Activated CD8-positive, alpha-beta memory T cell treated with anti-CD3 and anti-CD28 coated beads for 48 hours (primary cell): ENCODE results near the gene NTMT1.

Experiments
- DNase-seq, 3 experiments: peaks; one replicate each; pipeline ENCODE4 v3.0.0-alpha.2; 2020; ENCODE audit warnings: low read depth in 2 of 3, low spot score in 2 of 3

Gene NTMT1

DNA sequence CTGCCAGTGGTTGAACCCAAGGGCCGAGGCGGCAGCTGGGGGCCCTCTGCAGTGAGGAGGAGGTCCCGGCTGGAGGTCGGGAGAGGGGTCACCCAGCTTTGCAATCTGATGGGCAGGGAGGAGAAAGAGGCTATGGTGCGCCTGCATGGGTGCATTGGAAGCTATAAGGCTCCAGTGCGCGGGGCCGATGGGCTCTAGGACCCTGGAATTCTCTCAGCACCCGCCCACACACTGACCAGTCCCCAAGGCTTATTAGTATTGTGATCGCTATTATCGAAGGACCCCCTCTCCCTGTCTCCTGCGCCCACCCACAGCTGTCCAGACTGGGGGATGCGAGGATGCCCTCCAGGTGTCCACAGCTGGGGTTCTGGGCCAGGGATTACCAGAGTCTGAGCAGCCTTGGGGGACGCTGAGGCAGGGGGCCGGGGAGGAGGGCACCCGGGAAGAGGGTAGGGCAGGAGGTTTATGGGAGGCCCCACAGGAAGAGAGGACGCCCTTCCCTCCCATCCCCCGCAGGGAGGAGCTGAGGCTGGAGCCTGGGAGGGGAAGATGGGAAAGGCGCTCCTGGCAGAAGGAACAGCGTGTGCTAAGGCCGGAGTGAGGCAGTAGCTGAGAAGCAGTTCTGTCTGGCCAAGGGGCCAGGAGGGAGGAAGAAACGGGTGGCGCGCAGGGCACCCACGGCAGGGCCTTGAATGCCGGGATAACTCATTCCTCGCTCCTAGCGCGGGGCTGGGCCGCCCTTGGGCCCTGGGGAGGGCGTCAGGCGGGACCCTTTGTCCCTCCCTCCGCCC lies 29.2 kb upstream of the NTMT1 start:
- DNase-seq: no peak

DNA sequence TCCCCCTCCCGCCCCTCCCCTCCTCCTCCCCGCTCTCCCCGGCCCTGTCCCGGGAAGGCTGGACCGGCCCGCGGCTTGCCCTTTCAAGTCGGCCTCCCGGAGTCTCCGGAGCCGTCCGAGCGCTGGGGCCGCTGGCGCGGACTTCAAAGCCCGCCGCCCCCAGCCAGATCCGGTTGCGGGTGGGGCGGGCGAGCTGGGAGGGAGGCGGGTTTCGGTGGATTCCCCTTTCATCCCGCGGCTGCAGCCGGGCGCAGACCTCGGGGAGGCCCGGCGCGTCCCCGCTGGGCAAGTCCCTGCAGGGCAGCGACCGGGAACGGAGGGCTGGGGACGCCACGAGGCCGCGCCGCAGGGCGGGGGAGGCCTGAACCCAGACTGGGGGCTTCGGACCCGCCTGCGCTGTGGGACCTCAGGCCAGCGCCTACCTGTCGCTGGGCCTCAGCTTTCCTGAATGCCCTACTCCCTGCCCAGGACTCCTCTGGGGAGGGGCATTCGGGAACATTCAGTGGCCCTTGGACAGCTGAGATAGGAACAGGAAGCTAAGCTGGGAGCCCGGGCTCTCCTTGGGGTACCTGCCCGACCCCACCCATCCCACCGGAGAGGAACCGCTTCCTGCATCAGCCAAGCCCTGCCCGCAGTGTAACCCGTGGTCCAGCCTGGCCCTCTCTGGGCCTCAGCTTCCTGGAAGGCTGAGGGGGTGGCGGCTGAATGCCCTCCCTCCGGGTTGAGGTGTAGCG lies 28.4 kb upstream of the NTMT1 start:
- no peak for DNase-seq

DNA sequence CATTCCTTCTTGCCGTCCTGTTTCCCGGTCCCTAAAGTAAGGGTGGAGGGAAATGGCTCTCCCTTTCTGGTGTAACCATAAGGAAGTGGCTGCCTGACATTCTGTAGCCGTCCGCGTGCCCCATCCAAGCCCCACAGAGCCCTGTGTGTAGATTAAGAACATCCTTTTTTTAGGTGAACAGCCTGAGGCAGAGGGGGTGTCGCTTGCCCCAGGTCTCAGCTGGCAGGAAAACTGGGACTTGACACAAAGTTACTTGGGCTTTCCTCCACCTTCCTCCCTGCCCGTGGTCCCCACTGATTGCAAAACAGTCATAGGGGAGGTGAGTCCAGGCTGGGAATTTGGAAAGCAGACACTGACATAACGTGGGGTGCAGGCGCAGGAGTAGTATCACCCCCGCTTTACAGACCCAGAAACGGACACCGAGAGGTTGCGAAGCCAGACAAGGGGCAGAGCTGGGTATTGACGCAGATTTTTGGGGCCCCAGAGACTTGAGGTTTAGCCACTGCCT lies 27.8 kb upstream of the NTMT1 start:
- no peak for DNase-seq

DNA sequence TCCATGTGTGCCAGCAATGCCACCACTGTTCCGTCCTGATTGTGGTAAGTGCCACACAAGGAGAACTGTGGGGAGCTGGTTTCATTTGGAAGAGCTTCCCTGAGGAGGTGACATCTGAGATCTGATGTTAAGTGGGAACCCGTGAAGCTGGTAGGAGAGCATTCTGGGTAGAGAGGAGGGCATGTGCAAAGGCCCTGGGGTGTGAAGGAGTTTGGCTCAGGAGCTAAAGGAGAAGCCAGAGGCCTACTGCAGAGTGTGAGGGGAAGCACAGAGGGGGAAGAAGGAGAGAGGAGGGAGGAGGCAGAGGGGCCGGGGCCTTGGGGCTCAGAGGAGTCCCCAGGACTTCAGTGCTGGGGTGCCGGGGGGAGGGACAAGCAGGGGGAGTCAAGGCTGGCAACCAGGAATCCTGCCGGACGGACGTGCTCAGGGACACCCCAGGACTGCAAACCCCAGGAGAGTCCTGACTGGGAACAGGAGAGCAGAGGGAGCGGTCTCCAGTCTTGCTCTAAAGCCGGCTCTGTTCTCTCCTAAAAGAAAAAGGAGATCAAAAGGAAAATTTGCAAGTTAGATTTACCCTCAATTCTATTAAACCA lies 24.8 kb upstream of the NTMT1 start:
- no peak for DNase-seq

DNA sequence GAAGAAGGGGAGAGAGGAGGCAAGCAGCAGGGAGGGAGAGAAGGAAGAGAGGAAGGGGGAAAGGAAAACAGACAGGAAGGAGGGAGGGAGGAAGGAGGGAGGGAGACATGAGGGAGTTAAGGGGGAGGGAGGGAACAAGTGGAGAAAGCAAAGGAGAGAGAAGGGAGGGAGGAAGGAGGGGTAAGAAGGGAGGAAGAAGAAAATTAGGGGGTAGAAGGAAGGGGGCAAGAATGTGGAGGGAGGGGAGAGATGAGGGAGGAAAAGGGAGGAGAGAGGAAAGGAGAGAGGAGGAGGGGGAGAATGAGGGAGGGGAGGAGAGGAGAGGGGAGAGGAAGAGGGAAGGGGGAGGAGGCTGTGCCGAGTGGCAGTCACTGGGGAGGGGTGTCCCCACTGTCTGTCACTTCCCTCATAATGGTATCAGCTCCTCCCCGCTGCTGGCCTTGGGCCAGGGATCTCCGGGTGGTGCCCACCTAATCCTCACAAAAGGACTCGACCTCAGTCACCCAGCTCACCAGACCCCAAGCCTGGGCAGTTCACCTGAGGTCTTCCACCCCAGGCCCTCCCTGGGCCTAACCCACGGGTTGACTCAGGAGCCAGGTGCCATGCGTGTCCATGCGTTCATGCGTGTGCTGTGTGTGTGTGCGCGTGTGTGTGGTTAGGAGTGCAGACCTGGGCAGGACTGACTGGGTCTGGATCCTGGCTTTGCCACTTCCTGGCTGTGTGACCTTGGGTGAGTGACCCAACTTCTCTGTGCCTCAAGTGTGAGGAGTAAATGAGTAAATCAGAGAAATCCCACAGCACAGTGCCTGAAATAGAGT lies 23.2 kb upstream of the NTMT1 start:
- DNase-seq: no peak

DNA sequence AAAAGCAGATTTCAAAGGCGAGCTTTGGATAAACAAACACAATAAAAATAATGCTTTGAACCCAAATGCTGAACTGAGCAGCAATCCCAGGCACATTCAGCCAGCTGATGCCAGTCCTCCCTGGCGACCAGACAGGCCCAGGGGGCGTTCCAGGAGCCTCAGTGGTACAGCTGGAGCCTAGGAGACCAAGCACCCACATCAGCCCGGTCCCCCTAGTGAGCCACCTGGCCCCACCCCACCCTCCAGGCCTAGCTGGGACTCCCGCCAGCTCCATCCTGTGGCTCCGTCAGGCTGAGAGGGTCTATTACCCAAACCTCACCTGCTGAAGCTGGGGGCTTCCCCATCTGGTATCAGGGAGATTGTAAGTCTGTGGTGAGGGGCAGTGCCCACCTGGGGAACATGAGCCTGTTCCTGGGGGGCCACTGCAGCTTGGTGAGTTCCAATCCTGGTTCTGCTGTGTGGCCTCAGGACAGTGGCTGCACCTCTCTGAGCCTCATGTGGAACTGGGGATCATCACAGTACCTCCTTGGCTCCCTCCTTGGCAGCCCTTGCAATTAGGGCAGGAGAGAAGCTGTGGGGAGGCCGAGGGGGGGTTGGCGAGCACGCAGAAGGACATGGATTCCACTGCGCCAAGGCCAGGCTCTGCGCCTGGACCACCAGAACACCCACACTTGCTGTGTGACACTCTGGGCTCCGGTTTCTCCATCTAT lies 21.8 kb upstream of the NTMT1 start:
- no peak for DNase-seq

DNA sequence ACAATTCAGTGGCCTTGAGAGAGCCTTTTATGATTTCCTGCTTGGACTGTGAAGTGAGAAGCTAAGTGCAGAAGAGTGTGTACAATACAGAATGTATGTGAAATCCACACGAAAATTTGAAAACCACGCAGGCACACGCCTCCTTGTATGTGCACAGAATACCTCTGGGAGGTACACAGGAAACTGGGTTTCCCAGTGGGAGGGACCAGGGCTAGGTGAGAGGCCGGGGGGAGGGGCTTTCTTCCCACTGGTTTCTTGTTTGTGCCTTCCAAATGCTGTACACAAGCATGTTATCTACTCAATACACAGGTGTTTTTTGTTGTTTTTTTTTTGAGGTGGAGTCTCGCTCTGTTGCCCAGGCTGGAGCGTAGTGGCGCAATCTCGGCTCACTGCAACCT lies 21.2 kb upstream of the NTMT1 start:
- no peak for DNase-seq

DNA sequence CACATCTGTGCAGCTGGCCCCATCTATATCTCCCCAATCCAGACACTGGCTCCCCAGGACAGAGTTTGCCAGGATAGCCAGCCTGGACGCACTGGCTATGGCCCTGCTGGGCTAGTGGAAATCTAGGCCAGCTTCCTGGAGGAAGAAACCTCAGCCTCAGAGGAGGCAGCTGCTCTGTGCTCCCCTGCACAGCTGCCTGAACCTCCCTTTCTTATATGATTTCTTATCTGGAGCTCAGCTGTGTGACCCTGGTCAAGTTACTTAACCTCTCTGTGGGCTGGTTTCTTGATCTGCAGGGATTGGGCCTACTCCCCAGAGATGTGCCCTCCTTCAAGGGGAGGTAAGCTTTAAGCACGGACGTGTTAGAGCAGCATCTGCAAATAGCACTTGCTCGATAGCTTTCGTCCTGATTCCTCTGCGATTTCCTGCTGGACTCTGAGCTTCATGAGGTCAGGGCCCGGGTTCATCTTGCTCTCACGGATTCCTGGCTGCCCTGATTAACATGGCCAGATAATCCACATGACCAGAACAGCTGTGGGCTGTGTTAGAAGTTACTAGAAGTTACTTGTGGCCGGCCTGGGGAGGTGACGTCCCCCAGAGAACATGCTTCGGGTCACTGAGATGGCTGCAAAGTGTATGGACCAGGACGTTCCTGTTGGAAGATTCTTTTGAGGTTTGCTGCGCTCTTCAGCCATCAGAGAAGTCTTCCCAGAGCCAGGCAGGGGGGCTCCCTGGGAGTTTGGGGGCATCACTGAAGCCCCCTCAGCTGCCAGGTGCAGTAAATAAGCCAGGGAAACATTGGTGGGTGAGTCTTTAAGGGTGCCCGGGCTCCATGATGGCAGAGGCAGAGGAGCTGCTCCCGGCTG lies 19.6 kb upstream of the NTMT1 start:
- DNase-seq: no peak

DNA sequence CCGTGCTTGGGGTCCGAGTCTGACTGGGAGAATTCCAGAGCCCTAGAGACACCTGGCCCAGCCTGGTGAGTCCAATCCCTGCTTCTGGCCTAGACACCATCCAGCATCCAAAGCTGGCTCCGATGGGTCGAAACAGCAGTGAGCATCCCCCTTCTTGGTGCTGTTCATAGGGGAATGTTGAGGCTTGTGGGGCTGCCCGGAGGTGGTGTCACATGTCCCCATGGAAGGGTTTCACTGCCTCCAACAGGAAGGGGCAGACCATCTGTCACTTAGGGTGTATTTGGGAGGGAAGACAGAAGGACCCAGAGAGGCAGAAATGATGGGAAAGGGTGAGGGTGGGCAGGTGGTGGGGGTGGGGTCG lies 19.0 kb upstream of the NTMT1 start:
- DNase-seq: no peak

DNA sequence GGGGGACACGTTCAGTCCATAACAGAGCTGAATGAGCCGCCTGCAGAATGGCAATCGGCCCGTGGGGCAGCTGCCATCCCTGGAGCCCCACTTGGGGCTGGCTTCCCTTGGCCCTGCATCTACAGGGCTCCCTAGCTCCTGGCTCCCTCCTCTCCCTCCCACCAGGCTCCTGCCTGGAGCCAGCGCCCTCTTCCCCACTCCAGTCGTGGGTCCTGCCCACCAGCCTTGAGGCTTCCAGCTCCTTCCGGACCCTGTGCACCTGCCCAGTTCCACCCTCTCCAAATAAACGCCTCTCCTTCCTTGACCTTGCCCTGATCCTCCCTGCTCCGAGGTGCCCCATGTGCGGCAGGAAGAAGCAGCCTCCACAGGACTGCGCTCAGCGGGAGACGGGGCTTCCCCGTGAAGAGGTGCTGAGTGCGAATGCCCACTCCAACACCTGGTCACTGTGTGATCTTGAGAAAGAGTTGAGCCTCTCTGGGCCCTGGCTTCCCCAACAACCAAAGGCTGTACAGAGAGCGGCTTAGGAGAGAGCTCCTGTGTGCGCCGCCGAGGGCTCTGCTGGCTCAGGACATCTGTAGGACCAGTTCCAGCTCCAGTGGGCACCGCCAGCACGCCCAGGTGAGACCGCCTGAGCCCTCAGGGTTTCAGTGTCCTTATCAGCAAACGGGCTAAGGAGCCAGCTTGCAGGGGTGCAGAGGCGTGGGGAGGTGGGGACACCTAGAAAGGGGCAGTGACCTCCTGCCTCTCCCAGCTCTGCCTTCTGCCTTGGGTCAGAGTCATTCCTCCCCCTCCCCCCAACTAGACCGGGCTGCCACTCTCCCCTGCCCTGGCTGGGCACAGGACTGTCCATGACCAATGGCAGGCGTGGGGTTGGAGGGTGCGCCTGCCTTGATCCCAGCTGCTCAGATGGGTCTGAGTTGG lies 17.1 kb upstream of the NTMT1 start:
- no peak for DNase-seq

DNA sequence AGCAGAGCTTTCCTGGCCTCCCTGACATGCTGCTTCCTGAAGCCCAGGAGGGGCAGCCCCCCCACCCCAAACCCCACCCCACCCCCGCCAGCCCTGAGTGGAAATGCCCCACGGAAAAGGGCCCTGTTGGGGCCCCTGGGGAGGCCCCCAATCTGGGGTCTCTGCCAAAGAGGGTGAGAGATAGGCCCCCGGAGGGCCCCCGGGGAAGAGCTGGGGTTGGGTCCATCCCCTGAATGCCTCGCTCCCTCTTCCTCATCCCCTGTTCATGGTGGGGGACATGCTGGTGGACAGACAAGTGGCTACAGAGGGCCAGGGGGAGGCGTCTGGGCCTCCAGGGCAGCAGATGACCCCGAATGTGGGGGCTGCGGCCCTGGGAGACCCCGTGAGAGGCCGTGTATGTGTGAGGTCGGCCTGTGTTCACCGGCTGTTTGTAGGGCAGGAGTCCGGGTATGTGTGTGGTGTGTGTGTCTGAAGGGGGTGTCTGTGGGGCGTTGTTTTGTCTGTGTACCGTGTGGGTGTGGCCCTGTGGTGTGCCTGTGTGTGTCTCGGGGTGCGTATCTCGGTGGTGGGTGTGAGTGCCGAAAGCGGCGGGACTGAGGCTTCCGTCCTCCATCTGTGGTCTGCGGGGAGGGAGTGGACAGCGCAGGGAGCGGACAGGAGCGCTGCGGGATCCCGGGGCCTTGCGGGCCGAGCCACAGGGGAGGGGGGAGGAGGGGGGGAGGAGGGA lies 16.3 kb upstream of the NTMT1 start:
- no peak for DNase-seq

DNA sequence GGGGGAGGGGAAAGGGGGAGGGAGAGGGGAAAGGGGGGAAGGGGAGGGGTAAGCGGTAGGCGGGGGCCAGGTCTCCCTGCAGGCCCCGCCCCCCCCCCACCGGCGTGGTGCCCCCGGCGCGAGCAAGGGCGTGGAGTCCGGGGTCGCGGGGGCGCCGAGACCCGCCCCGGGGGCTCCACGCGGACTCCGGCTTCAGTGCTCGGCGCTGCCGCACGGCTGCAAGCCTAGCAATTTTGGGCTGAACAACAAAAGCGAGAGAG lies 15.8 kb upstream of the NTMT1 start:
- DNase-seq: no peak

DNA sequence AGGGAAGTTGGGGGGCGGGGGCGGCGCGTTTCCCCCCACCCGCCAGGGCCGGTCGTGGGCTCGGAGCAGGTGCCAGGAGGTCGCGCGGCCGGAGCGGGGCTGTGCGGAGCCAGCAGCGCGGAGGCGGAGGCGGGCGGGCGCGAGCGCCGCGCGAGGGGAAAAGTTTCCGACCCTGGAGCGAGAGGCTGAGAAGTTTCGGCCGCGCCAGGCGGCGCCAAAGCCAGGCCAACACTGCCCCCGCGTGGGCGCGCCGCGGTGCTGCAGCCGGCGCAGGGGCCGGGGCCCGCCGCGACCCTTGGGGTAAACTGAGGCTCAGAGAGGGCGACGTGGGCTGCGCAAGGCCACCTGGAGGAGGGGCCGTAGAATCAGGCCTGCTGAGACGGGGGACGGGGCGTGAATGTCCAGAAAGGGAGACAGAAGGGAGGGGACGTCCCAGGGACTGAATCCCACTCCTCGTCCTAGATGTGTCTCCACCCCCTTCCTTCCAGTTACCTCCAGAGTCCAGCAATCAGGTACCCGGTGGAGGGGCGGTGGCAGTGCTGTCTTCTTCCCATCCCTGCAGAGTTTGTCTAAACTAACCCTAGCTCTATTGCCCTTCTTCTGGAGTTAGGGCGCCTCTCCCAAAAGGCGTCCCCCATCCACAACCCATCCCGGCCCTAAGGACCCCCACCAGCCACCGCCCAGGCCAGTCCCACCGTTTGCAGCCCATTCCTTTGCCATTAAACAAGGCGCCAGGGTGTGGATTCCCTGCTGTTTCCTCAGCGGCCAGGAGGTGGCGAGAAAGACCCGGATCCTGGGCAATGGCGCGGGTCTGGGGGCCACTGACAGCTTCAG lies 15.3 kb upstream of the NTMT1 start:
- peak in 1 of 3 experiments; percentile 53 for DNase-seq

DNA sequence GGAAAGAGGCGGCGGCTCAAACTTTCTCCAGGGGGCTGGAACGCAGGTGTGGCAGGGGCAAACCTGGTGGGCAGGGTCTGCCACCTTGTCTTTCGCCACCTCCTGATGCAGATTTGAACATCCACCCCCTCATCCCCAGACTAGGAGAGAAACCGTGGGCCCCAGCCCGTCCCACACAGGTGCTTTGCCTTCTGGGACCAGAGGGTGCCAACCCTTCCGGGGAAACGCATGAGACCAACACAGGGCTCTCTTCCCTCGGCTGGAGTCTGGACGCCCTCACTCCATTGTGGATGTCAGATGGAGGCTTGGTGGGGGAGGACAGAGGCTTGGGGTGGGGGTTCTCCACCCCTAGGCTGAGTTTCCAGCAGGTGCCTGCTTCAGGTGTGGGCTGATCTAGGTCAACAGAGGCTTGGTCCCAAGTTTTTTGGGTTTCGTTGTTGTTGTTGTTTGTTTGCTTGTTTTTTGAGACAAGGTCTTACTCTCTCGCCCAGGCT lies 14.6 kb upstream of the NTMT1 start:
- no peak for DNase-seq

DNA sequence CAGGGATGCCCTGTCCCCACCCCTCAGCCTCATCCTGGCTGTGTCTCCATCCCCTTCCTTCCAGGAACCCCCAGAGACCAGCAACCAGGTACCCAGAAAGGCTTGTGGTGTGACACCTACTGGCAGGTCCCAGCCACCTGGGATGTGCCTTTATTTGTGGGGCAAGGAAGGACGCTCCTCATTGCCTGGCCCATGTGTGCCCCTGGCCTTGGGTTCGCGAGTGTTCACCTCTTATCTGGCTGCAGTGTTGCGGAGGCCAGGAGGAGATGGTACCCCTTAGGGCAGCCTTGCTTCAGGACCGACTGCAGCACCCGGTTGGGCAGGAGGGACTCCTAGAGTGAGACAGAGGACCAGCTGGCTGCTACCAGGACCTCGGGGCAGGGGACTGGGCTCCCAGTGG lies 13.8 kb upstream of the NTMT1 start:
- DNase-seq: no peak

DNA sequence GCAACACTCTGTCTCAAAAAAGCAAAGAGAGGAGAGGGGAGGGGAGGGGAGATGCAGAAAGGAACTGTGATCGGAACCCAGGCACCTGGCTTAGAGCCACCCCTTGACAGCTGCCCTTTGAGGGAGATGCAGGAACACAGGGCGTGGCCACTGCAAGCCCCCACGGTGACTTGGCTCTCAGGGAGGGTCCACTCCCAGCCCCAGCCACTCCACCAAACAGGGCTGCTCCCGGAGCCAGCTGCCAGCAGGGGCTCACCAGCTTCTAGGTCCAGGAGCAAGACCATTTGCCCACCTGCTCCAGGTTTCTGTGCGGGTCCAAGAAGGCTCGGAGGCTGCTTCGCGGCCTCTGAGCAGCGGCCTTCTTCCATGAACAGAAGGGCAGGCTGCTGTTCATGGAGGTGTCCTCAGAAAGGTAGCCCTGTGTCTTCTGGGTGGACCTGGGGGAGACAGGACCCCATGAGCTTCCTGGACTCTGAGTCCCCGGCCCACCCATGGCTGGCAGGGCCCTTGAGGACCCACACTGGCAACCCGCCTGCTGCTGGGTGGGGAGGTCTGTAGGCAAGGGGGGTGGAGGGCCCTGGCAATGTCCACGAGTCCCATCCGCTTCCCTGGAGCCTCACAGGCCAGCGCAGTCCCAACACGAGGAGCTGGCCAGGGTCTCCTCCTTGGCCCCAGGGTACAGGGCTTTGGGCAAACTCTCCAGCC lies 13.0 kb upstream of the NTMT1 start:
- no peak for DNase-seq
